ENCODE results near the gene CFAP210. TPM values are rescaled to one million over a fixed set of nuclear protein-coding genes. Genes with fewer than 3 reads are reported as not detected.

CFAP210 gene
- total RNA-seq, 3 donors from 2014 or later (not counting 1 experiment from before 2014, with no cell fraction given), result 0.27 to 8.4 (median 1.5) TPM

- WGBS (ENCODE audit: insufficient coverage), result 95% methylated on average over 3 of the region's 3 CpGs
- no peaks in the 10 kb centered on the region for H3K36me3 ChIP-seq (ENCODE audit: control insufficient read depth, insufficient read depth, low read length)
- H3K4me1 ChIP-seq (ENCODE audit: control insufficient read depth, insufficient read depth, low read length), result peaks cover 12% of the 10 kb centered on the region
- ATAC-seq (no peak), DNase-seq (no peak)
- H3K36me3 Mint-ChIP-seq, result no peaks in the 10 kb centered on the region
- peak overlapping the region in 1 of 2 donors; percentile 76 for H3K27ac Mint-ChIP-seq
- H3K9me3 ChIP-seq (ENCODE audit: control insufficient read depth, insufficient read depth, low read length), result no peaks in the 10 kb centered on the region
- H3K27ac ChIP-seq (ENCODE audit: low read length), result peak overlapping the region; percentile 77
- no peaks in the 10 kb centered on the region for H3K9me3 Mint-ChIP-seq
- TF ChIP-seq CTCF (IDR thresholded peaks at IDR 0.05), result no peak
- H3K27me3 Mint-ChIP-seq (ENCODE audit: low read depth in 2 of 2), result peaks cover 8 to 13% of the 10 kb centered on the region in 2 donors
- peaks cover 13 to 25% of the 10 kb centered on the region in 2 donors for H3K4me1 Mint-ChIP-seq
- intact Hi-C loops (cut with micrococcal nuclease), result no loop called here
- no peak overlapping the region for H3K4me3 ChIP-seq (ENCODE audit: low read length)
- H3K27me3 ChIP-seq (ENCODE audit: control insufficient read depth, insufficient read depth, low read length), result no peaks in the 10 kb centered on the region
- no peak overlapping the region for H3K4me3 Mint-ChIP-seq
Measured at GRCh38 chr2:169684135-169684565, 10.1 kb downstream of the CFAP210 start.

GRCh38 chr2:169683425-169684134, 10.6 kb downstream of the CFAP210 start:
- Histone ChIP-seq H3K36me3 (ENCODE audit: control insufficient read depth, insufficient read depth, low read length) (no peaks in the 10 kb centered on the region), H3K27ac (ENCODE audit: low read length) (peak overlapping the region; percentile 77), H3K4me3 (ENCODE audit: low read length) (no peak overlapping the region), H3K9me3 (ENCODE audit: control insufficient read depth, insufficient read depth, low read length) (no peaks in the 10 kb centered on the region), H3K4me1 (ENCODE audit: control insufficient read depth, insufficient read depth, low read length) (peaks cover 12% of the 10 kb centered on the region), H3K27me3 (ENCODE audit: control insufficient read depth, insufficient read depth, low read length) (no peaks in the 10 kb centered on the region)
- Mint-ChIP-seq H3K9me3 (no peaks in the 10 kb centered on the region), H3K27me3 (ENCODE audit: low read depth in 2 of 2) (peaks cover 4 to 8% of the 10 kb centered on the region in 2 donors), H3K27ac (peak overlapping the region; percentile 5 to 76), H3K4me3 (peak overlapping the region; percentile 13), H3K36me3 (no peaks in the 10 kb centered on the region), H3K4me1 (peaks cover 13 to 25% of the 10 kb centered on the region in 2 donors)
- intact Hi-C loops (cut with micrococcal nuclease), result no loop called here
- ATAC-seq (peak; percentile 37 to 62 (median 46)), DNase-seq (peak in 1 of 2 donors; percentile 23)
- 53% methylated on average over 3 of the region's 3 CpGs for WGBS (ENCODE audit: insufficient coverage)
- no peak for TF ChIP-seq CTCF (IDR thresholded peaks at IDR 0.05)

GRCh38 chr2:169683054-169683424, 11.2 kb downstream of the CFAP210 start:
- intact Hi-C loops (cut with micrococcal nuclease), result no loop called here
- no peaks in the 10 kb centered on the region for H3K36me3 Mint-ChIP-seq
- H3K27ac ChIP-seq (ENCODE audit: low read length), result peak overlapping the region; percentile 77

More at GRCh38 chr2:169683054-169683424, 11.2 kb downstream of the CFAP210 start:
- no peak for TF ChIP-seq CTCF (IDR thresholded peaks at IDR 0.05)
- Mint-ChIP-seq H3K4me3 (no peak overlapping the region), H3K27me3 (ENCODE audit: low read depth in 2 of 2) (peaks cover 2 to 6% of the 10 kb centered on the region in 2 donors), H3K9me3 (no peaks in the 10 kb centered on the region), H3K4me1 (peaks cover 13 to 25% of the 10 kb centered on the region in 2 donors), H3K27ac (peak overlapping the region; percentile 5 to 76)
- peak; percentile 53 to 76 (median 59) for ATAC-seq
- WGBS (ENCODE audit: insufficient coverage), result 18% methylated on average over 1 of the region's 3 CpGs
- H3K36me3 ChIP-seq (ENCODE audit: control insufficient read depth, insufficient read depth, low read length), result no peaks in the 10 kb centered on the region
- DNase-seq, result peak in 1 of 2 donors; percentile 65
- peaks cover 12% of the 10 kb centered on the region for H3K4me1 ChIP-seq (ENCODE audit: control insufficient read depth, insufficient read depth, low read length)
- no peaks in the 10 kb centered on the region for H3K9me3 ChIP-seq (ENCODE audit: control insufficient read depth, insufficient read depth, low read length)
- H3K4me3 ChIP-seq (ENCODE audit: low read length), result no peak overlapping the region
- H3K27me3 ChIP-seq (ENCODE audit: control insufficient read depth, insufficient read depth, low read length), result no peaks in the 10 kb centered on the region

Measured in natural killer cell (primary cell).